Glomerular visceral epithelial cell (primary cell): ENCODE measurements around the gene SLAMF6.

Experiments used
- DNase-seq: peaks from one replicate; pipeline ENCODE4 v3.0.0-alpha.2; 2016; ENCODE audit errors: extremely low spot score

SLAMF6 gene

GRCh38 chr1:160467576-160467975 lies 55.5 kb downstream of the SLAMF6 start:
- DNase-seq = no peak

DNA sequence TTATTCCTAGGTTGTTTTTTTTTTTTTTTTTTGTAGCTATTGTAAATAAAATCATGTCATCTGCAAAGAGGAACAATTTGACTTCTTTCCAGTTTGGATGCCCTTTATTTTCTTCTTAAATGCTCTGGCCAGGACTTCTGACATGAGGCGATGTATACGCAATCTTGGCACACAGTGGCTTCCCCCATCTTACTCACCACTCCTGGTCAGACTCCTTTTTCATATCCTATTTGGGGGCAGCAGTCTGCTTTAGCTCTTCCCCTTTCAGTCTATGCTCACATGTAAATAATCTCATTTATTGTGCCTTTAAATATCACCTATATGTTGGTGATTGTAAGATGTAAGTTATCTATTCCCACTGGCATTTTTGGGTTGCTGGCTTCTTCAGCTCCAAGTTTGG lies 56.1 kb downstream of the SLAMF6 start:
- no peak for DNase-seq

DNA sequence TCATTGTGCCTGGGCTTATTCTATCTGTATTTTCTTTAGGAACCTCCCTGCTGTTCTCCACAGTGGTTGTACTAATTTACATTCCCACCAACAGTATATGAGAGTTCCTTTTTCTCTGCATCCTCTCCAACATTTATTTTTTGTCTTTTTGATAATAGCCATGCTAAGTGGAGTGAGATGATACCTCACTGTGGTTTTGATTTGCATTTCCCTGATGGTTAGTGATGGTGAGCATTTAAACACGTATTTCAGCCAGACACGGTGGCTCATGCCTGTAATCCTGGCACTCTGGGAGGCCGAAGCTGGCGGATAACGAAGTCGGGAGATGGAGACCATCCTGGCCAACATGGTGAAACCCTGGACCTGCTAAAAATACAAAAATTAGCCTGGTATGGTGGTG lies 57.9 kb downstream of the SLAMF6 start:
- no peak for DNase-seq

- no peak for DNase-seq
Measured at GRCh38 chr1:160460683-160461287, 62.3 kb downstream of the SLAMF6 start.

DNA sequence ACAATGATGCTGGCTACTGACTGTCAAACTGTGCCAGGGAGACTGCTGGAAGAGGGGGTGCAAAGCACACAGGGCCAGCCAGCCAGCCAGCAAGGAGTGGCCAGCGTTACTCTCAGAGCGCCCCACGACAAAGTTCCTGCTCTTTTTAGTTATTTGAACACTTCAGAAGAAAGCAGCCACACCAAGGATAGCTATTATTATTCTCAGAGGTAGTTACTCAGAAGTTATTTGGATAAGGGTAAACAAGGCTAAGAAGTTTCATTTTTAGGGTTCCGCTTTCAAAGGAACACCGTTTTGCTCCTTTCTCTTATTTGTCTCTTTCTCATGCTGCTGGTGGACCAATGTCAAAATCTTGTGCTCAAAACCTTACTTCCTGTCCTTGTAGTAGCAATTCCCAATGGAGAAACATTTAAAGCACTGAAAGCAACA lies 62.8 kb downstream of the SLAMF6 start:
- no peak for DNase-seq

- DNase-seq = no peak
Measured at GRCh38 chr1:160459687-160460086, 63.4 kb downstream of the SLAMF6 start.

GRCh38 chr1:160459056-160459455 lies 64.0 kb downstream of the SLAMF6 start:
- DNase-seq = no peak

DNA sequence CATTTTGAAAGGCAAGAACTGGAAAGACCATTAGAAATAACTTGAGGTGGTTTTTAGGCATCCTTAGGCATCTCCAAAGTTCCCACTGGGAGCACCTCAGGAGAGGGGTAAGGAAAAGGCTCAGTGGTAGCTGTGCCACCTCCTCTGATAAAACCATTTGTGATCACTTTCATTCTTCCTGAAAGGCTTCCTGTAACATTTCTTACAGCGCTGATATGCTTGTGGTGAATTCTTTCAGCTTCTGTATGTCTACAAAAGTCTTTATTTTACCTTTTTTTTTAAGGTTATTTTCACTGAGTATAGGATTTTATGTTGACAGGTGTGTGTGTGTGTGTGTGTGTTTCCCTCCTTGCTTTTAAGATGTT lies 67.9 kb downstream of the SLAMF6 start:
- no peak for DNase-seq

DNA sequence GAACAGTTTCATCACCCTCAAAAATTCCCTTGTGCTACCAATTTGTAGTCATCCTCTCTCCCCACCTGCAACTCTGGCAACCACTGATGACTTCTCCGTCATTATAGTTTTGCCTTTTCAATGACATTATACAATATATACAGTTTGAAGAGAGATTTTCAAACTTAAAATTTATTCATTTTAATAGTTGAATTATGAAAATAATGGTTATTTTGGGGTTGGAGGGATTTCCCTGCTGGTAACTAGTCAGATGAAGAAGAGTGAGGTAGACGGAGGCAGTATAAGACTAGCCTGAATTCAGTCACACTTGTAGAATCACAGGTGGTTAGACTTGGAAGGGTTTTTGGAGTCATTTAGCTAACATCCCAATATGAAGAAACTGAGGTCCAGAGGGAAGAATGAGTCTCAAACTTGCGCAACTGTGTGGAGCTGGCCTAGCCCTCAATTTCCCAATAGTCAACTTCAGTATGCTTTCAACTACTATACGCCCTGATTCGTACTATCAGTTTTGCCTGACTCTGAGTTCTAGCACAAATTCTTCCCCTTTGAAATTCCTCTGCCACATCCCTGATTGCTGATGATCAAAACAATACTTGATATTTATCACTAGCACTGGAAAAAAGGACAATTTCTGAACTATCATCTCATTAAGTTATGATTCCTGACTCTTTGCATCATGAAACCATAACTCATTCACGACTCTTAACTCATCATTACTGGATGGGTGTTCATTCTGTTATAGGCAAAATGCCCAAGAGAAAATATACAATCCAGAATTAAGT lies 68.5 kb downstream of the SLAMF6 start:
- DNase-seq = no peak

GRCh38 chr1:160453443-160453842 lies 69.6 kb downstream of the SLAMF6 start:
- DNase-seq = no peak

GRCh38 chr1:160451859-160452232 lies 71.2 kb downstream of the SLAMF6 start:
- no peak for DNase-seq

DNA sequence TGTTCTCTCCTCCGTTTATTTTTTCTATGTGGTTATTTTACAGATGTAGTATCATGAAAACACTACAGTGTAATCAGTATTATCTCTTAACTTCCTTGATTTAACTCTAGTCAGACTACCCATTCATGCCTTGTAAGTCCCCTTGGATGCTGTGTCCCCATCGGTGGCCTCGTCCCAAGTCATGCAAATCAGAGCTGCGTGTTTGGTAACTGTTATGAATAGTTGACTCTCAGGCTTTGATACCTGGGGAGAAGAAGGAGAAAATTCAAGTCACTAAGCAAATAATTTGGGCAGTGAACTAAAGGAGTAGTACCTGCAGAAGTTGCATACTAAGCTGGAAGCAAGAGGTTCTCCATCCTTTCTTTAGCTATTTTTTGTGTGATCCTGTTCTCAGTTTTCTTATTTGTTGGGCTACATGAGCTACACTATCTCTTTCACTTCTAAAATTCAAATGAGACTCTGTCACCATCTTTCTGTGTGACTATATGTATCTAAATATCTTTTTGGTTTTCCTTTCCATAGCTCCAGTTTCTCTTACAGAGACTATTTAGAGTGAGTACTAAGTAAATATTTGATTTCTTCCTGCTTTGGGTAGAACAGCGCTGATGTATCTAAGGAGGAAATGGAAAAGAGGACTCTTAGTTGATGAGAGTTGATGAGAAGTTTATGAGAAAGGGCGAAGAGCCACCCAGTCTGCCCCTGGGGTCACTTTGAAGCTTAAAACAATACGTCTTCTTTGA lies 71.8 kb downstream of the SLAMF6 start:
- no peak for DNase-seq

DNA sequence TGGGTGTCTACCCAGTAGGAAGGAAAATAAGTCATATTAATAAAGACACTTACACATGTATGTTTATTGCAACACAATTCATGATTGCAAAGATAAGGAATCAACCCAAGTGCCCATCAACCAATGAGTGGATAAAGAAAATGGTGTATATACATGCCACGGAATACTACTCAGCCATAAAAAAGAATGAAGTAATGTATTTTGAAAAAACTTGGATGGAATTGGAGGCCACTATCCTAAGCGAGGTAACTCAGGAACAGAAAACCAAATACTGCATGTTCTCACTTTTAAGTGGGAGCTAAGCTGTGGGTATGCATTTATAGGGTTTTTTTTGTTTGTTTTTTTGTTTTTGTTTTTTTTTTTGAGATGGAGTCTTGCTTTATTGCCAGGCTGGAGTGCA lies 73.6 kb downstream of the SLAMF6 start:
- no peak for DNase-seq

GRCh38 chr1:160446945-160447600 lies 76.0 kb downstream of the SLAMF6 start:
- no peak for DNase-seq

DNA sequence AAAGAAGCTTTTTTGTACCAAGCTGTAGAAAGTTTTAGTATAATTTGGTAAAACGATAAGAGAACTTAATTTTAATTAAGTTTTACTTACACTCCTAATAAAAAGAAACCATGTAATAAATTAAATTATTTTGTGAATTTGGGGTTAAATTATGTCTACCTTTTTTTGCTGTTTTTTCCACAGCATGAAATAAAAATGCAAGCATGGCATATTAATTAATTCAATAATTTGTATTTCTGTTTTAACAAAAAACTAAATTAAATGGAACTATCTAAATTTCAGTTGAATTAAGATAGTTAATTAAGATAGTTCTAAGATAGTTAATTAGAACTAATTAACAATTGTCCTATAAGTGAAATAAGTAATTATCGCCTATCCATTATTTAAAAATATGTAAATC lies 83.3 kb downstream of the SLAMF6 start:
- no peak for DNase-seq

GRCh38 chr1:160438935-160439334 lies 84.1 kb downstream of the SLAMF6 start:
- DNase-seq = no peak

DNA sequence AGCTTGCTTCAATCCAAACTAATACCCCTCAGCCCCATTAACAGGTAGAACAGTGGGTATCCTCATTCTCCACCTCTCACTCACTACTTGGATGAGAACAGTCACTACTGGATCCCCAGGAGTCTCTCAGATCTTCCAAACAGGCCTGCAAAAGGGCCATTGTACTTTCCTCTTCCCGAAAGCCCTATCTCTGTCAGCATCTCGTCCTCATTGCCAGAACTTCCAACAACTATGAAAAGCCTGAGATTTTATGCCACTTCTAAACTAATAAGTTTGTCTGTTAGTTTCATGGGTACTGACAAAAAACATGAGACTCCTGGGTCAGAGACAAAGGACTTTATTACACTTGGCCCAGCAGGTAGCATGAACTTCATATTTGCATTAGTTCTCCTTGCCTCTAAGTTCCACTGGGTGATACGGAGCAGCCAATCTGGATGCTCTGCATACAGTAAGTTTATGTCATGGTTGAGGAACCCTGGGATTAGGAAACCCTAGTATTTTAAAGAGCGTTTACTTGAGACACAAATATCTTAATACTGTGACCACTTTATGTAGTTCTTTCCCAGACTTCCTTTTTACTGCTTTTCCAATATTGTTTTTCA lies 84.6 kb downstream of the SLAMF6 start:
- DNase-seq = no peak

DNA sequence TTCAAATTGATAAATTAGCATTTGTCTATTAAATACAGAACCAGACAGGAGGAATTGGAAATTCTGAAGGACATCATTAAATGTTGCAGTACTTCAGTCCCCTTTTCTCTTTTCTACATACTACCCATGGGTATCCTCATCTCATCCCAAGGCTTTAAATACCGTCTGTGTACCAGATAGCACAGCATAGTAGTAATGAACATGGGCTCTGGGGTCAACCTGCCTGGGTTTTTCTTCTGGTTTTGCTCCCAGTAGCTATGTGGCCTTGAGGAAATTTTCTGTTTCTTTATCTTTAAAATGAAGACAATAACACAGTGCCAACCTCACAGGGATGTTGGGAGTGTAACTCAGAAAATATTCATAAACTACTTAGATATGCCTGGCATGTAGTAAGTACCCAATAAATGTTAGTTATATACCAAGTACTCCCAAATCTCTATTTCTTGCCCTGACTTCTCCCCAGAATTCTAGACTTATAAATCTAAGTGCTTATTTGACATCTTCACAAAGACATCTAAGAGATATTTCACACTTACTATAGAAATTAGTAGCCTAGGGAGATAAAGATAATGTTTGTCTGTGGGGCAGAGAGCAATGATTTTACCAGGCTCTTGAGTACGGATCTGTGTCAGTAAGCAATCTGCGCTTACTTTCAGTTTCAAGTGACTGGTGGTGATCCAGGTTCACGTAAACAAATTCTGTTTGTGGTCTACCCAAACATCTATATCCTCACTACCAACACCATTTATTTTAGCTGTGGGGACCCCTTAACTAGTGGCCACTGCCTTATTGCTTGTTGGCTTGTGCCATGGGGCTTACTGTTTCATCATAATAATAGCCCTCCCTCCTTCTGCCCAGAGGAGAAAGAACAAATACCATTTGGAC lies 85.4 kb downstream of the SLAMF6 start:
- no peak for DNase-seq

- DNase-seq = no peak
Measured at GRCh38 chr1:160436966-160437365, 86.1 kb downstream of the SLAMF6 start.
